ENCODE results near the gene CLCA1. TPM values are rescaled to one million over a fixed set of nuclear protein-coding genes. Genes with fewer than 3 reads are reported as not detected.

Gene CLCA1
- total and polyA plus RNA-seq, 12 donors: not detected

DNA sequence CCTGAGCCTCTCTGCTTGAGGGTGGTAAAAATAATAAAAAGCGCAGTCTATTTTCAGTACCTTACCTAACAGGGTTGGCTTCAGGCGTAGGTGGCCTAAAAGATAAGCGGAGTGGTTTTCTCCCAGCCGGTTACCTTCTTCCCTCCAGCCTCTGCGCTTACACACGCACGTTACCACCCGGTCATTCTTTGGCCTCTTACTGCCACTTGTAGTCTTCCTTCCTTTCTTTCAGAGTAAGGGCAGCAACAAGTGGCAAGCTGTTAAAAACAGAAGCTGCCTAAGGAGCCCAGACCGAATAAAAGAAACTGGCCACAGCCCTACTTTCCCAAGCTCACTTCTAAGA, 35.4 kb downstream of the CLCA1 start:
- TF ChIP-seq, protein P1, sequence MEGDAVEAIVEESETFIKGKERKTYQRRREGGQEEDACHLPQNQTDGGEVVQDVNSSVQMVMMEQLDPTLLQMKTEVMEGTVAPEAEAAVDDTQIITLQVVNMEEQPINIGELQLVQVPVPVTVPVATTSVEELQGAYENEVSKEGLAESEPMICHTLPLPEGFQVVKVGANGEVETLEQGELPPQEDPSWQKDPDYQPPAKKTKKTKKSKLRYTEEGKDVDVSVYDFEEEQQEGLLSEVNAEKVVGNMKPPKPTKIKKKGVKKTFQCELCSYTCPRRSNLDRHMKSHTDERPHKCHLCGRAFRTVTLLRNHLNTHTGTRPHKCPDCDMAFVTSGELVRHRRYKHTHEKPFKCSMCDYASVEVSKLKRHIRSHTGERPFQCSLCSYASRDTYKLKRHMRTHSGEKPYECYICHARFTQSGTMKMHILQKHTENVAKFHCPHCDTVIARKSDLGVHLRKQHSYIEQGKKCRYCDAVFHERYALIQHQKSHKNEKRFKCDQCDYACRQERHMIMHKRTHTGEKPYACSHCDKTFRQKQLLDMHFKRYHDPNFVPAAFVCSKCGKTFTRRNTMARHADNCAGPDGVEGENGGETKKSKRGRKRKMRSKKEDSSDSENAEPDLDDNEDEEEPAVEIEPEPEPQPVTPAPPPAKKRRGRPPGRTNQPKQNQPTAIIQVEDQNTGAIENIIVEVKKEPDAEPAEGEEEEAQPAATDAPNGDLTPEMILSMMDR (IDR thresholded peaks at IDR 0.05): no peak
- intact Hi-C loops (cut with DNase I): loop anchor here in 7 of 10 donors (5.0 to 10.0 kb wide), 10 partner anchors 79 to 799 kb away; partner anchors contain the start of genes SH3GLB1 (in 3 of the 7), CLCA2 (in 1 of the 7) and ZNHIT6 (in 1 of the 7)
- Histone ChIP-seq H3K36me3 (no peaks in the 10 kb centered on the region), H3K4me3 (peak overlapping the region in 8 of 10 donors; percentile 23 to 58 (median 46)), H3K27me3 (no peaks in the 10 kb centered on the region), H3K27ac (peak overlapping the region; percentile 65 to 94 (median 84)), H3K9me3 (no peaks in the 10 kb centered on the region), H3K4me1 (peaks cover 0 to 52% (median 25%) of the 10 kb centered on the region in 9 donors)
- ATAC-seq: peak; percentile 43 to 91 (median 80)
- peak in 1 of 2 donors; percentile 46 for DNase-seq
- 23 to 35% methylated on average over 9 of the region's 9 CpGs for WGBS, 2 donors

DNA sequence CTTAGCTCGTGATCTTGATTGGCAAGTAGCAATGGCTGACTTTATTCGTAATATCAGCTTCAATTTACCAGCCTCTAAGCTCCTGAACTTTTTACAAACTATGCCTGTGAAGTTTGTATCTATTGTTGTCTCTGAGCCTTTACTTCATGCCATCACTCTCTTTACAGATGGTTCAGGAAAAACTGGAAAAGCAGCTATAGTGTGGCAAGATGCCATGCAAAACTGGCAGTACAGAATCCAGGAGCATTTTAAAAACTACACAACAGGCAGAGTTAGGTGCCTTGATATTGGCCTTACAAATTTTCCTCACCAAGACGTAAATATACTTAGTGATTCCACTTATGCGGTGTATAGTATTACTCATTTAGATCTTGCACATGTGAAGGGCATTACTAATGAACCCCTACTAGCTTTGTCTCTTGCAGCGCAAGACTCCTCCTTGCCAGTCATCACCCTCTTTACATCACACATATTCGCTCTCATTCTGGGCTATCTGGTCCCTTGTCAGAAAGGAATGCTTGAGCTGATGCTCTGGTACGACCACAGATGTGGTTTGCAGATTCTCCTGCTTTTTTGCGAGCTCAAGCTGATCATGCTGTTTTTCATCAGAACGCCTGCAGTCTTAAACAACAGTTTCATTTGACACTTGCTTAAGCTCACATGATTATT, 36.3 kb downstream of the CLCA1 start:
- Histone ChIP-seq H3K36me3 (no peaks in the 10 kb centered on the region), H3K27ac (peak overlapping the region in 6 of 10 donors; percentile 3 to 94 (median 89)), H3K27me3 (no peaks in the 10 kb centered on the region), H3K4me3 (no peak overlapping the region), H3K9me3 (peaks cover 0 to 1% (median 0%) of the 10 kb centered on the region in 11 donors), H3K4me1 (peaks cover 0 to 49% (median 25%) of the 10 kb centered on the region in 9 donors)
- WGBS, 2 donors: 61 to 70% methylated on average over 9 of the region's 9 CpGs
- intact Hi-C loops (cut with DNase I): loop anchor here in 9 of 10 donors (5.0 to 10.0 kb wide), 12 partner anchors 33 to 800 kb away; partner anchors contain the start of genes SH3GLB1 (in 3 of the 9), CLCA2 (in 1 of the 9) and ZNHIT6 (in 1 of the 9)
- TF ChIP-seq, protein P1 (IDR thresholded peaks at IDR 0.05): no peak
- DNase-seq (no peak), ATAC-seq (no peak)

DNA sequence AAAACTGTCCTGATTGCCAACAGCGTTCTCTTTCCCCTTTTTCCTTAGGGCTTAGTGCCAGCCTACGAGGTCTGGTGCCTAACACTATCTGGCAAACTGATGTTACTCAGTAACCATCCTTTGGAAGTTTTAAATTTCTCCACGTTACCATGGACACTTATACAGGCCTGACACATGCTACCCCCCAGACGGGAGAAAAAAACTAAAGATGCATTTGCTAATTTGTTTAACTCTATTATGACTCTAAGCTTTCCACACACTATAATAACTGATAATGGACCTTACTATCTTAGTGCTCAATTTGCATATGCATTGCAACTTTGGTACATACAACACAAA, 36.8 kb downstream of the CLCA1 start:
- 50 to 60% methylated on average over 4 of the region's 4 CpGs for WGBS, 2 donors
- Histone ChIP-seq H3K27ac (peak overlapping the region in 2 of 10 donors; percentile 85 to 93), H3K36me3 (no peaks in the 10 kb centered on the region), H3K4me1 (peaks cover 0 to 46% (median 23%) of the 10 kb centered on the region in 9 donors), H3K9me3 (peaks cover 0 to 4% (median 0%) of the 10 kb centered on the region in 11 donors), H3K4me3 (no peak overlapping the region), H3K27me3 (no peaks in the 10 kb centered on the region)
- ATAC-seq: no peak
- TF ChIP-seq, protein P1 (IDR thresholded peaks at IDR 0.05): no peak
- intact Hi-C loops (cut with DNase I): loop anchor here in 8 of 10 donors (5.0 to 10.0 kb wide), 8 partner anchors 33 to 801 kb away; partner anchors contain the start of genes SH3GLB1 (in 2 of the 8), CLCA2 (in 1 of the 8) and ZNHIT6 (in 1 of the 8)
- DNase-seq: no peak

GRCh38 chr1:86507935-86508582, 39.3 kb downstream of the CLCA1 start:
- intact Hi-C loops (cut with DNase I): loop anchor here in 8 of 10 donors (2.0 to 10.0 kb wide), 9 partner anchors 36 to 803 kb away; partner anchors contain the start of genes SH3GLB1 (in 2 of the 8), CLCA2 (in 1 of the 8) and ZNHIT6 (in 1 of the 8)
- Histone ChIP-seq H3K27ac (no peak overlapping the region), H3K9me3 (peaks cover 0 to 4% (median 0%) of the 10 kb centered on the region in 11 donors), H3K4me3 (no peak overlapping the region), H3K4me1 (peaks cover 0 to 22% (median 13%) of the 10 kb centered on the region in 9 donors), H3K27me3 (no peaks in the 10 kb centered on the region), H3K36me3 (no peaks in the 10 kb centered on the region)
- no peak for DNase-seq
- TF ChIP-seq, protein P1 (IDR thresholded peaks at IDR 0.05): peak; percentile 17 to 70 (median 58)
- WGBS, 2 donors: 48 to 53% methylated on average over 13 of the region's 13 CpGs
- ATAC-seq: no peak

Data from heart right ventricle (tissue), 16 donors.